Ammon's horn (tissue), 1 donor: ENCODE results near the gene ZFYVE21.

Source experiments
- DNase-seq: peaks from one replicate; pipeline ENCODE4 v3.0.0-alpha.2; 2016; ENCODE audit warnings: low spot score

The ZFYVE21 gene

GRCh38 chr14:103737432-103738045 is 21.9 kb downstream of the ZFYVE21 start:
- no peak for DNase-seq

GRCh38 chr14:103738166-103738565 is 22.6 kb downstream of the ZFYVE21 start:
- no peak for DNase-seq

GRCh38 chr14:103738701-103739451 is 23.3 kb downstream of the ZFYVE21 start:
- peak; percentile 72 for DNase-seq

- DNase-seq: no peak
These were observed 23.8 kb downstream of the ZFYVE21 start for GRCh38 chr14:103739466-103739792.

GRCh38 chr14:103739793-103740501 is 24.3 kb downstream of the ZFYVE21 start:
- no peak for DNase-seq

- DNase-seq: no peak
These were observed 25.5 kb downstream of the ZFYVE21 start for GRCh38 chr14:103740991-103741689.

- DNase-seq: no peak
These were observed 26.3 kb downstream of the ZFYVE21 start for GRCh38 chr14:103741876-103742275.

- DNase-seq: no peak
These were observed 27.1 kb downstream of the ZFYVE21 start for GRCh38 chr14:103742499-103743255.

GRCh38 chr14:103743691-103744090 is 28.1 kb downstream of the ZFYVE21 start:
- no peak for DNase-seq

- no peak for DNase-seq
These were observed 29.2 kb downstream of the ZFYVE21 start for GRCh38 chr14:103744621-103745395.

GRCh38 chr14:103745424-103745823 is 29.8 kb downstream of the ZFYVE21 start:
- no peak for DNase-seq

- DNase-seq: no peak
These were observed 31.1 kb downstream of the ZFYVE21 start for GRCh38 chr14:103746701-103747100.

GRCh38 chr14:103748534-103748857 is 32.9 kb downstream of the ZFYVE21 start:
- DNase-seq: no peak

GRCh38 chr14:103749452-103749851 is 33.8 kb downstream of the ZFYVE21 start:
- no peak for DNase-seq

- no peak for DNase-seq
These were observed 34.2 kb downstream of the ZFYVE21 start for GRCh38 chr14:103749860-103750259.

GRCh38 chr14:103753774-103754173 is 38.2 kb downstream of the ZFYVE21 start:
- DNase-seq: no peak

GRCh38 chr14:103755060-103755459 is 39.5 kb downstream of the ZFYVE21 start:
- DNase-seq: no peak

- DNase-seq: no peak
These were observed 42.6 kb downstream of the ZFYVE21 start for GRCh38 chr14:103758059-103758776.

GRCh38 chr14:103762036-103762435 is 46.4 kb downstream of the ZFYVE21 start:
- no peak for DNase-seq

- DNase-seq: no peak
These were observed 46.9 kb downstream of the ZFYVE21 start for GRCh38 chr14:103762541-103762940.
